Stimulated activated naive CD8-positive, alpha-beta T cell treated with anti-CD3 and anti-CD28 coated beads, Interleukin-15, amount 100 ng/mL, for 72 hours (primary cell): Measurements from ENCODE around the gene SLAMF1.
"Not testable (repeated sequence)": the region's sequence is repeated elsewhere in the genome, so short reads cannot be mapped to it uniquely, and the experiment has no call there.

Source experiments
- ATAC-seq: fragments of 150-1000 bp; cut with Tn5 transposase; 2 replicates; pipeline ENCODE4 v1.10.0; 2021; ENCODE audit warnings: mild to moderate bottlenecking, moderate library complexity
- DNase-seq, 2 donors: peaks; one replicate each; pipeline ENCODE4 v3.0.0; 2021 to 2022
- H3K27ac Mint-ChIP-seq, 2 donors: one replicate each; pipeline ENCODE4 v1.8.0; 2022; ENCODE audit warnings: mild to moderate bottlenecking in 2 of 2, mixed read lengths in 2 of 2, moderate library complexity in 2 of 2
- H3K27me3 Mint-ChIP-seq: one replicate; pipeline ENCODE4 v1.8.0; 2022; ENCODE audit warnings: mixed read lengths
- H3K4me1 Mint-ChIP-seq: one replicate; pipeline ENCODE4 v1.8.0; 2022; ENCODE audit warnings: mild to moderate bottlenecking, mixed read lengths
- H3K4me3 Mint-ChIP-seq, 2 donors: one replicate each; pipeline ENCODE4 v1.8.0; 2022; ENCODE audit warnings: mild to moderate bottlenecking in 2 of 2, mixed read lengths in 2 of 2, moderate library complexity in 1 of 2
- H3K9me3 Mint-ChIP-seq, 2 donors: one replicate each; pipeline ENCODE4 v1.8.0; 2022; ENCODE audit warnings: mixed read lengths in 2 of 2

The SLAMF1 gene

GRCh38 chr1:160579216-160579701 lies 67.6 kb downstream of the SLAMF1 start, which contains the start of gene CD84:
TSS of gene CD84 (minus strand) at chr1:160579496. CDS start at chr1:160579437, 59 bp downstream.
- H3K4me1 Mint-ChIP-seq: peaks cover 71% of the 10 kb centered on the region
- peak within 1 kb of the TSS; percentile 48 to 94 for H3K27ac Mint-ChIP-seq
- no peak for DNase-seq
- peak within 1 kb of the TSS; percentile 69 to 73 for H3K4me3 Mint-ChIP-seq
- H3K27me3 Mint-ChIP-seq: no peaks in the 10 kb centered on the region
- ATAC-seq: peak; percentile 24
- H3K9me3 Mint-ChIP-seq: peaks cover 7 to 12% of the 10 kb centered on the region in 2 donors

GRCh38 chr1:160578525-160579191 lies 68.2 kb downstream of the SLAMF1 start:
- peak overlapping the region; percentile 48 to 94 for H3K27ac Mint-ChIP-seq
- ATAC-seq (no peak), DNase-seq (no peak)
- no peaks in the 10 kb centered on the region for H3K27me3 Mint-ChIP-seq
- peak overlapping the region; percentile 69 to 73 for H3K4me3 Mint-ChIP-seq
- peaks cover 72% of the 10 kb centered on the region for H3K4me1 Mint-ChIP-seq
- H3K9me3 Mint-ChIP-seq: peaks cover 7 to 8% of the 10 kb centered on the region in 2 donors

- ATAC-seq (no peak), DNase-seq (no peak)
- Mint-ChIP-seq H3K27ac (peak overlapping the region; percentile 48 to 94), H3K9me3 (peaks cover 3% of the 10 kb centered on the region in 2 donors), H3K4me1 (peaks cover 77% of the 10 kb centered on the region), H3K4me3 (peak overlapping the region; percentile 69 to 73), H3K27me3 (no peaks in the 10 kb centered on the region)
Measured at GRCh38 chr1:160578175-160578524, 68.7 kb downstream of the SLAMF1 start.

GRCh38 chr1:160577671-160578070 lies 69.2 kb downstream of the SLAMF1 start:
- Mint-ChIP-seq H3K4me1 (peaks cover 82% of the 10 kb centered on the region), H3K9me3 (no peaks in the 10 kb centered on the region), H3K27me3 (no peaks in the 10 kb centered on the region), H3K27ac (peak overlapping the region in 1 of 2 donors; percentile 72), H3K4me3 (peak overlapping the region; percentile 69 to 73)
- ATAC-seq: no peak
- no peak for DNase-seq

GRCh38 chr1:160576884-160577283 lies 70.0 kb downstream of the SLAMF1 start:
- DNase-seq: no peak
- Mint-ChIP-seq H3K27me3 (no peaks in the 10 kb centered on the region), H3K27ac (peak overlapping the region; percentile 0 to 55), H3K4me3 (peak overlapping the region; percentile 69 to 73), H3K9me3 (peaks cover 0 to 4% of the 10 kb centered on the region in 2 donors), H3K4me1 (peaks cover 89% of the 10 kb centered on the region)
- ATAC-seq: peak; percentile 21

GRCh38 chr1:160576390-160576789 lies 70.5 kb downstream of the SLAMF1 start:
- Mint-ChIP-seq H3K27me3 (no peaks in the 10 kb centered on the region), H3K9me3 (peaks cover 0 to 7% of the 10 kb centered on the region in 2 donors), H3K4me3 (peak overlapping the region; percentile 69 to 73), H3K27ac (peak overlapping the region; percentile 0 to 55), H3K4me1 (peaks cover 89% of the 10 kb centered on the region)
- peak; percentile 76 for ATAC-seq
- peak; percentile 14 to 17 for DNase-seq

- peaks cover 89% of the 10 kb centered on the region for H3K4me1 Mint-ChIP-seq
- peak overlapping the region; percentile 71 to 78 for H3K4me3 Mint-ChIP-seq
- H3K27ac Mint-ChIP-seq: peak overlapping the region; percentile 94 to 97
- ATAC-seq: peak; percentile 77
- peak in 1 of 2 donors; percentile 17 for DNase-seq
- H3K27me3 Mint-ChIP-seq: no peaks in the 10 kb centered on the region
- peaks cover 0 to 7% of the 10 kb centered on the region in 2 donors for H3K9me3 Mint-ChIP-seq
Measured at GRCh38 chr1:160575112-160575664, 71.7 kb downstream of the SLAMF1 start.

GRCh38 chr1:160570840-160571239 lies 76.0 kb downstream of the SLAMF1 start:
- Mint-ChIP-seq H3K4me1 (peaks cover 98% of the 10 kb centered on the region), H3K4me3 (no peak overlapping the region), H3K27ac (no peak overlapping the region), H3K9me3 (peaks cover 0 to 7% of the 10 kb centered on the region in 2 donors), H3K27me3 (no peaks in the 10 kb centered on the region)
- ATAC-seq (no peak), DNase-seq (no peak)

GRCh38 chr1:160569806-160570205 lies 77.0 kb downstream of the SLAMF1 start:
- Mint-ChIP-seq H3K4me3 (peak overlapping the region; percentile 24 to 42), H3K27ac (peak overlapping the region; percentile 6 to 52), H3K4me1 (peaks cover 98% of the 10 kb centered on the region), H3K27me3 (no peaks in the 10 kb centered on the region), H3K9me3 (peaks cover 0 to 7% of the 10 kb centered on the region in 2 donors)
- no peak for DNase-seq
- ATAC-seq: no peak

- H3K4me1 Mint-ChIP-seq: peaks cover 87% of the 10 kb centered on the region
- DNase-seq: peak; percentile 68 to 79
- peak overlapping the region; percentile 99 for H3K27ac Mint-ChIP-seq
- no peaks in the 10 kb centered on the region for H3K27me3 Mint-ChIP-seq
- peak; percentile 99 for ATAC-seq
- peaks cover 5 to 12% of the 10 kb centered on the region in 2 donors for H3K9me3 Mint-ChIP-seq
- H3K4me3 Mint-ChIP-seq: peak overlapping the region; percentile 73 to 82
Measured at GRCh38 chr1:160567858-160568682, 78.8 kb downstream of the SLAMF1 start.

GRCh38 chr1:160567341-160567740 lies 79.5 kb downstream of the SLAMF1 start:
- DNase-seq (no peak), ATAC-seq (no peak)
- no peaks in the 10 kb centered on the region for H3K27me3 Mint-ChIP-seq
- peaks cover 80% of the 10 kb centered on the region for H3K4me1 Mint-ChIP-seq
- H3K9me3 Mint-ChIP-seq: peaks cover 8 to 18% of the 10 kb centered on the region in 2 donors
- H3K27ac Mint-ChIP-seq: peak overlapping the region; percentile 99
- H3K4me3 Mint-ChIP-seq: peak overlapping the region; percentile 73 to 82

GRCh38 chr1:160565564-160565963 lies 81.3 kb downstream of the SLAMF1 start:
- ATAC-seq (no peak), DNase-seq (no peak)
- Mint-ChIP-seq H3K27ac (peak overlapping the region; percentile 87 to 92), H3K9me3 (peaks cover 14 to 15% of the 10 kb centered on the region in 2 donors), H3K4me1 (peaks cover 80% of the 10 kb centered on the region), H3K27me3 (no peaks in the 10 kb centered on the region), H3K4me3 (peak overlapping the region in 1 of 2 donors; percentile 32)

- ATAC-seq, H3K4me3 Mint-ChIP-seq, H3K27ac Mint-ChIP-seq: not testable (repeated sequence)
Measured at GRCh38 chr1:160563230-160563629, 83.6 kb downstream of the SLAMF1 start.

GRCh38 chr1:160562745-160563144 lies 84.1 kb downstream of the SLAMF1 start:
- not testable (repeated sequence) for H3K27ac Mint-ChIP-seq

More at GRCh38 chr1:160563230-160563629, 83.6 kb downstream of the SLAMF1 start:
- Mint-ChIP-seq H3K9me3 (peaks cover 14 to 21% of the 10 kb centered on the region in 2 donors), H3K4me1 (peaks cover 82% of the 10 kb centered on the region)
- not testable (repeated sequence) for DNase-seq, H3K27me3 Mint-ChIP-seq

GRCh38 chr1:160560806-160561205 lies 86.0 kb downstream of the SLAMF1 start:
- Mint-ChIP-seq H3K9me3 (peaks cover 14 to 22% of the 10 kb centered on the region in 2 donors), H3K4me3 (peak overlapping the region; percentile 68), H3K27ac (peak overlapping the region; percentile 74 to 91), H3K27me3 (no peaks in the 10 kb centered on the region), H3K4me1 (peaks cover 67% of the 10 kb centered on the region)
- no peak for DNase-seq
- ATAC-seq: no peak

More at GRCh38 chr1:160562745-160563144, 84.1 kb downstream of the SLAMF1 start:
- not testable (repeated sequence) for DNase-seq, ATAC-seq, H3K4me3 Mint-ChIP-seq, H3K27me3 Mint-ChIP-seq
- Mint-ChIP-seq H3K9me3 (peaks cover 14 to 22% of the 10 kb centered on the region in 2 donors), H3K4me1 (peaks cover 82% of the 10 kb centered on the region)
